Neutrophil (primary cell): ENCODE data around the gene SH3YL1.

Experiments
- H3K27ac ChIP-seq: fragments of 200-600 bp; sonication (generic); 2 replicates; pipeline ENCODE4 v1.5.1; 2016; ENCODE audit warnings: mild to moderate bottlenecking, moderate library complexity
- H3K27me3 ChIP-seq: fragments of 200-600 bp; sonication (generic); 2 replicates; pipeline ENCODE4 v1.6.0; 2016; ENCODE audit warnings: mild to moderate bottlenecking
- H3K36me3 ChIP-seq: fragments of 200-600 bp; sonication (generic); 2 replicates; pipeline ENCODE4 v1.5.1; 2017
- H3K4me1 ChIP-seq, 2 experiments: fragments of 200-600 bp in 1 of 2; sonication (generic) in 1 of 2; 1 replicate in 1 of 2; 2 replicates in 1 of 2; pipeline versions ENCODE4 v1.5.1 to v1.6.1; 2013 to 2016; ENCODE audit warnings: low read depth in 1 of 2, low read length in 1 of 2, mild to moderate bottlenecking in 1 of 2, moderate library complexity in 1 of 2; ENCODE audit not compliant: control insufficient read depth in 1 of 2, insufficient read depth in 1 of 2
- H3K4me3 ChIP-seq, 2 experiments: fragments of 200-600 bp in 1 of 2; sonication (generic) in 1 of 2; 1 replicate in 1 of 2; 2 replicates in 1 of 2; pipeline ENCODE4 v1.5.1; 2013 to 2016; ENCODE audit warnings: low read depth in 1 of 2, low read length in 1 of 2, mild to moderate bottlenecking in 1 of 2, moderate library complexity in 1 of 2
- H3K9me3 ChIP-seq: fragments of 200-600 bp; sonication (generic); 2 replicates; pipeline ENCODE4 v1.5.1; 2016
- TF ChIP-seq, protein P1 (sequence below): fragments of 200-600 bp; sonication (generic); IDR thresholded peaks from 2 replicates; pipeline ENCODE4 v1.5.1; 2016; ENCODE audit warnings: antibody characterized with exemption

Gene SH3YL1

DNA sequence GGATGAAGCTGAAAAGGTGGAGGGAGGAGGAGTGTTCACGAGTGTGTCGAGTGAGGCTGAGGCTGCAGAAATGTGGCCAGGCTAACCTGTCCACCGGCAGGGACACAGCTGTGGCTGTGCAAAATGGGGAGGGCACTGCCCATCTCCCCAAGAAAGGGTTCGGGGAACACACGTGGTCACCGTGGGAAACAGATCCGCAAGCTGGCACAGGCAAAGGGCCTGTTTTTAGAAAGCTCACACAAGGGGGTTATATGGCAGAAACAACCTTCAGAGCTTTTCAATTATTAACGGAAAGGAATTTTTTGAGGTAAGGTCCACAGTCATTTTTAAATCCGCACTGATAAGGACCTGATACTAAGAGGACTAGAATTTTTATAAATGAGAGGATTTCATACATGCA lies 35.7 kb downstream of the SH3YL1 start:
- TF ChIP-seq, protein P1, sequence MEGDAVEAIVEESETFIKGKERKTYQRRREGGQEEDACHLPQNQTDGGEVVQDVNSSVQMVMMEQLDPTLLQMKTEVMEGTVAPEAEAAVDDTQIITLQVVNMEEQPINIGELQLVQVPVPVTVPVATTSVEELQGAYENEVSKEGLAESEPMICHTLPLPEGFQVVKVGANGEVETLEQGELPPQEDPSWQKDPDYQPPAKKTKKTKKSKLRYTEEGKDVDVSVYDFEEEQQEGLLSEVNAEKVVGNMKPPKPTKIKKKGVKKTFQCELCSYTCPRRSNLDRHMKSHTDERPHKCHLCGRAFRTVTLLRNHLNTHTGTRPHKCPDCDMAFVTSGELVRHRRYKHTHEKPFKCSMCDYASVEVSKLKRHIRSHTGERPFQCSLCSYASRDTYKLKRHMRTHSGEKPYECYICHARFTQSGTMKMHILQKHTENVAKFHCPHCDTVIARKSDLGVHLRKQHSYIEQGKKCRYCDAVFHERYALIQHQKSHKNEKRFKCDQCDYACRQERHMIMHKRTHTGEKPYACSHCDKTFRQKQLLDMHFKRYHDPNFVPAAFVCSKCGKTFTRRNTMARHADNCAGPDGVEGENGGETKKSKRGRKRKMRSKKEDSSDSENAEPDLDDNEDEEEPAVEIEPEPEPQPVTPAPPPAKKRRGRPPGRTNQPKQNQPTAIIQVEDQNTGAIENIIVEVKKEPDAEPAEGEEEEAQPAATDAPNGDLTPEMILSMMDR, result no peak
- no peak overlapping the region for H3K27ac ChIP-seq
- H3K9me3 ChIP-seq, result peaks cover 4% of the 10 kb centered on the region
- no peaks in the 10 kb centered on the region for H3K27me3 ChIP-seq
- no peaks in the 10 kb centered on the region for H3K4me1 ChIP-seq
- H3K4me3 ChIP-seq, result no peak overlapping the region
- H3K36me3 ChIP-seq, result peaks cover 24% of the 10 kb centered on the region

DNA sequence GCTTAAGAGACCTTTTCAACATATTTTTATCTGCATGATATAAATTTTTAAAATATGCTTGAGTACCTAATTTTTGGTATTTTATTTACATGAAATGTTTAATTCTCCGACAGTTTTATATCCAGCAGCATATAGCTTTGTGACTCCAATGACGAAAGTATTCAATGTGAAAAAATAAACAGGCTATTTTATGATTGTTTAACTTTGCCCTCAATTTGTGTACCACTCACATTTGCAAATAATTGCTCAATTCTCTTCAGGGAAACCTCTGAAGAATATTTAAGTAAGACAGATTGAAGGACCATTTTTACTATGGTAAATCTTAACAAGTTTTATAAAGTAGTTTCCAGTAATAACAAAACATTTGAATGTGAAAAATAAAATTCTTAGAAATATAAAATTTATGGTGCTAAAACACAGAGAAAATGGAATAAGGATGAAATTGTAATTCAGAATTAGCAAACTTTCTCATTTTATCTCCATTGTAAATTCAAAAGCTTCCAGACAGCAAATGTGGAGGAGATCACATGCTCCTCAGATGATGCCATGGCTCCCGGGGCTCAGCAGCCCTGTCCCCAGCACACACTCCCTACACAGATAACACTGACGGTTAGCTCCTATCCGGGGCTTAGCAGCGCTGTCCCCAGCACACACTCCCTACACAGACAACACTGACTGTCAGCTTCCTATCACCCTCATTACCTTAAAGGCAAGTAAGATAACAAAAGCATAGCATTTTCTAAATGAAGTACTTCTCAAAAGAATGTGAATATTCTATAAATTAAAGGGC lies 39.7 kb downstream of the SH3YL1 start:
- Histone ChIP-seq H3K4me3 (no peak overlapping the region), H3K4me1 (no peaks in the 10 kb centered on the region), H3K36me3 (peaks cover 13% of the 10 kb centered on the region), H3K27ac (no peak overlapping the region), H3K9me3 (peaks cover 4% of the 10 kb centered on the region), H3K27me3 (no peaks in the 10 kb centered on the region)
- TF ChIP-seq, protein P1, result no peak

- H3K36me3 ChIP-seq, result peaks cover 8% of the 10 kb centered on the region
Measured at GRCh38 chr2:223451-223850, 40.4 kb downstream of the SH3YL1 start.

DNA sequence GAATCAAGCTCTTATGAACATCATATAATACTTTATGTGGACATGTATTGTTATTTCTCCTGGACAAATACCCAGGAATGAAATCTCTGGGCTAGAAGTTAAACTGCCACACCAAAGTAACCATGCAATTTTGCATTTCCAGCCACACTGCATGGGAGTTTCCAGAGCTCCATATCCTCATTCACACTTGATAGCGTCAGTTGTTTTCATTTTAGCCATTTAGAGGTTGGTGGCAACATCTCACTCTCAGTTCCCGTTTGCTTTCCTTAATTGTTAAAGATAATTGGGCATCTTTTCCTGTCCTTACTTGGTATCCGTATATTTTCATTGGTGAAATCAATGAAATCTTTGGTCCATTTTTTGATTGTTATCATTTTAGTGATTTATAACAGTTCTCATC lies 47.8 kb downstream of the SH3YL1 start:
- Histone ChIP-seq H3K4me3 (no peak overlapping the region), H3K27ac (no peak overlapping the region), H3K4me1 (no peaks in the 10 kb centered on the region), H3K9me3 (no peaks in the 10 kb centered on the region), H3K36me3 (no peaks in the 10 kb centered on the region), H3K27me3 (no peaks in the 10 kb centered on the region)
- TF ChIP-seq, protein P1, result no peak

More at GRCh38 chr2:223451-223850, 40.4 kb downstream of the SH3YL1 start:
- H3K4me3 ChIP-seq, result no peak overlapping the region
- H3K27me3 ChIP-seq, result no peaks in the 10 kb centered on the region
- TF ChIP-seq, protein P1, result no peak
- H3K9me3 ChIP-seq, result peaks cover 4% of the 10 kb centered on the region
- H3K4me1 ChIP-seq, result no peaks in the 10 kb centered on the region
- no peak overlapping the region for H3K27ac ChIP-seq

DNA sequence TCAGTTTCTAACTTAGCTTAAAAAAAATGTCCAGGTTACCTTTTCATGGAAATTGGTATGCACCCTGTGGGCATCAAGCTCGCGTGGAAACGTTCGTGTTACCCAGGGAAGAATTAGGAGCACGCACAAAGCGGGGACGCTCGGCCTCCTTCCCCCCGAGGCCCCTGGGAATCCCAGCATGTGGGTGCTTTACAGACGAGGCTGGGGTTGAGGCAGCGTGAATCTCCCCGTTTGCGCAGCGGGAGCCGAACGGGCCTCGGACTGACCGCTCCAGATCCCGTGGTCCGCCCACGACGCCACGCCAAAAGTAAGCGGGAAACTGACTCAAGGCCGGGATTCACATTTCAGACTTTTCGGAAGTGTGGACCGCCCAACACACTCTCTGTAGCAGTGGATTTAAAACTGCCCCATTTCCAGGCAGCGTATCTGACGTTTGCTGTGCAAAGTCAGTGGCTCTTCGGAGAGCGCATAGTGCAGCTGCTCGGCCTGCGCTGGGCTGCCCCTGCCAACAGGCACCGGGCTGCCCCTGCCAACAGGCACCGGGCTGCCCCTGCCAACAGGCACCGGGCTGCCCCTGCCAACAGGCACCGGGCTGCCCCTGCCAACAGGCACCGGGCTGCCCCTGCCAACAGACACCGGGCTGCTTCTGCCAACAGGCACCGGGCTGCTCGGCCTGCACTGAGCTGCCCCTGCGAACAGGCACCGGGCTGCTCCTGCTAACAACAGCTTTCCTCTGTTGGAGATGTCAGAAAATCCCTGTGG lies 49.7 kb downstream of the SH3YL1 start:
- Histone ChIP-seq H3K4me3 (no peak overlapping the region), H3K9me3 (no peaks in the 10 kb centered on the region), H3K27ac (no peak overlapping the region), H3K36me3 (no peaks in the 10 kb centered on the region), H3K4me1 (no peaks in the 10 kb centered on the region), H3K27me3 (no peaks in the 10 kb centered on the region)
- TF ChIP-seq, protein P1, result no peak
